HG03565 (cell line): ENCODE results near the gene ASB10.
A peak's percentile ranks its signal among the peaks of the same experiment; 100 is the strongest.

Experiments used
- ATAC-seq: cut with Tn5 transposase; IDR thresholded peaks from one replicate; pipeline ENCODE4 v1.9.1; 2021; ENCODE audit warnings: mild to moderate bottlenecking, moderate library complexity; ENCODE audit not compliant: unreplicated experiment

Gene ASB10

GRCh38 chr7:151186640-151187408 is at the start of gene ASB10:
TSS of gene ASB10 (minus strand) at chr7:151187250. CDS start at chr7:151187130, 120 bp downstream.
- ATAC-seq = no peak

GRCh38 chr7:151236406-151236805 is 49.4 kb upstream of the ASB10 start:
- ATAC-seq = no peak

GRCh38 chr7:151235091-151235787 is 48.2 kb upstream of the ASB10 start:
- no peak for ATAC-seq

- no peak for ATAC-seq
Measured at GRCh38 chr7:151233804-151234203, 46.8 kb upstream of the ASB10 start.

- no peak for ATAC-seq
Measured at GRCh38 chr7:151232917-151233701, 46.1 kb upstream of the ASB10 start.

- peak; percentile 95 for ATAC-seq
Measured at GRCh38 chr7:151232091-151232916, 45.3 kb upstream of the ASB10 start, which contains the start of gene CHPF2. TSS of gene CHPF2 (plus strand) at chr7:151232483. CDS start at chr7:151234012, 1,529 bp downstream.

GRCh38 chr7:151231080-151231479 is 44.0 kb upstream of the ASB10 start:
- no peak for ATAC-seq

GRCh38 chr7:151229249-151229648 is 42.2 kb upstream of the ASB10 start:
- ATAC-seq = no peak

- no peak for ATAC-seq
Measured at GRCh38 chr7:151228024-151228866, 41.2 kb upstream of the ASB10 start.

- ATAC-seq = peak; percentile 99
Measured at GRCh38 chr7:151226875-151227782, 40.1 kb upstream of the ASB10 start, which contains the start of gene ABCF2. TSS of gene ABCF2 (minus strand) at chr7:151227205. CDS start at chr7:151226458, 747 bp downstream.

- ATAC-seq = no peak
Measured at GRCh38 chr7:151226560-151226874, 39.5 kb upstream of the ASB10 start.

GRCh38 chr7:151225948-151226510 is 39.0 kb upstream of the ASB10 start:
- ATAC-seq = no peak

- ATAC-seq = no peak
Measured at GRCh38 chr7:151223728-151224127, 36.7 kb upstream of the ASB10 start.

- no peak for ATAC-seq
Measured at GRCh38 chr7:151218170-151218569, 31.1 kb upstream of the ASB10 start.

- ATAC-seq = no peak
Measured at GRCh38 chr7:151215396-151215795, 28.3 kb upstream of the ASB10 start.

GRCh38 chr7:151213826-151214225 is 26.8 kb upstream of the ASB10 start:
- no peak for ATAC-seq

- ATAC-seq = no peak
Measured at GRCh38 chr7:151212626-151213025, 25.6 kb upstream of the ASB10 start.

- no peak for ATAC-seq
Measured at GRCh38 chr7:151211155-151211772, 24.2 kb upstream of the ASB10 start.
